ENCODE results near the gene GPR78.

DNA sequence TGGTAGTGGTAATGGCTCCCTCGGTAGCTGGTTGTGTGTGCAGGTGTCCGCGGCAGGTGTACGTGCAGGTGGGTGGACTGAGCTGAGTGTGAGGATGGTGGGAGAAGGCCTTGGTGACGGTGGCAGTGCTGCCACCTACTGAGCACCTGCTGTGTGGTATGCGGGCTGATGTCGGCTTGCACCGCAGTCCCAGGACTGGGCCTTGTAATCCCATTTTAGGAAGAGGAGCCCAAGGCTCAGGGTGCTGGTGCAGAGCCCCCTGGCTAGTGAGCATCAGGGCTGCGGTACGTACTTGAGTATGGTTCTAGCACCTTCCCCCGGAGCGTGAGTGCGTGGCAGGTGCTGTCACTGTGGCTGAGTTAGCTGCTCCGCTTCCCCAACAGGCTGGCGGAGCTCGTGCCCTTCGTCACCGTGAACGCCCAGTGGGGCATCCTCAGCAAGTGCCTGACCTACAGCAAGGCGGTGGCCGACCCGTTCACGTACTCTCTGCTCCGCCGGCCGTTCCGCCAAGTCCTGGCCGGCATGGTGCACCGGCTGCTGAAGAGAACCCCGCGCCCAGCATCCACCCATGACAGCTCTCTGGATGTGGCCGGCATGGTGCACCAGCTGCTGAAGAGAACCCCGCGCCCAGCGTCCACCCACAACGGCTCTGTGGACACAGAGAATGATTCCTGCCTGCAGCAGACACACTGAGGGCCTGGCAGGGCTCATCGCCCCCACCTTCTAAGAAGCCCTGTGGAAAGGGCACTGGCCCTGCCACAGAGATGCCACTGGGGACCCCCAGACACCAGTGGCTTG is 6.7 kb downstream of the GPR78 start:
- TF ChIP-seq POLR2AphosphoS5 (IDR thresholded peaks at IDR 0.05; ENCODE audit: low read depth, low read length), result no peak
- no peak for TF ChIP-seq RAD21 (CRISPR knock-in tag; IDR thresholded peaks at IDR 0.05)
- peak; percentile 64 for TF ChIP-seq CTCF (CRISPR knock-in tag; IDR thresholded peaks at IDR 0.05)
- no peak for TF ChIP-seq TEAD2 (CRISPR knock-in tag; IDR thresholded peaks at IDR 0.05)
- no peak for TF ChIP-seq RFX5 (IDR thresholded peaks at IDR 0.05; ENCODE audit: low read depth, low read length)
- no peak for TF ChIP-seq NFYB (CRISPR knock-in tag; IDR thresholded peaks at IDR 0.05)
- TF ChIP-seq, protein P1, sequence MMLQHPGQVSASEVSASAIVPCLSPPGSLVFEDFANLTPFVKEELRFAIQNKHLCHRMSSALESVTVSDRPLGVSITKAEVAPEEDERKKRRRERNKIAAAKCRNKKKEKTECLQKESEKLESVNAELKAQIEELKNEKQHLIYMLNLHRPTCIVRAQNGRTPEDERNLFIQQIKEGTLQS (CRISPR knock-in tag; IDR thresholded peaks at IDR 0.05), result no peak
- no peak for TF ChIP-seq ELF4 (CRISPR knock-in tag; IDR thresholded peaks at IDR 0.05; ENCODE audit: borderline replicate concordance)
- TF ChIP-seq, protein P2, sequence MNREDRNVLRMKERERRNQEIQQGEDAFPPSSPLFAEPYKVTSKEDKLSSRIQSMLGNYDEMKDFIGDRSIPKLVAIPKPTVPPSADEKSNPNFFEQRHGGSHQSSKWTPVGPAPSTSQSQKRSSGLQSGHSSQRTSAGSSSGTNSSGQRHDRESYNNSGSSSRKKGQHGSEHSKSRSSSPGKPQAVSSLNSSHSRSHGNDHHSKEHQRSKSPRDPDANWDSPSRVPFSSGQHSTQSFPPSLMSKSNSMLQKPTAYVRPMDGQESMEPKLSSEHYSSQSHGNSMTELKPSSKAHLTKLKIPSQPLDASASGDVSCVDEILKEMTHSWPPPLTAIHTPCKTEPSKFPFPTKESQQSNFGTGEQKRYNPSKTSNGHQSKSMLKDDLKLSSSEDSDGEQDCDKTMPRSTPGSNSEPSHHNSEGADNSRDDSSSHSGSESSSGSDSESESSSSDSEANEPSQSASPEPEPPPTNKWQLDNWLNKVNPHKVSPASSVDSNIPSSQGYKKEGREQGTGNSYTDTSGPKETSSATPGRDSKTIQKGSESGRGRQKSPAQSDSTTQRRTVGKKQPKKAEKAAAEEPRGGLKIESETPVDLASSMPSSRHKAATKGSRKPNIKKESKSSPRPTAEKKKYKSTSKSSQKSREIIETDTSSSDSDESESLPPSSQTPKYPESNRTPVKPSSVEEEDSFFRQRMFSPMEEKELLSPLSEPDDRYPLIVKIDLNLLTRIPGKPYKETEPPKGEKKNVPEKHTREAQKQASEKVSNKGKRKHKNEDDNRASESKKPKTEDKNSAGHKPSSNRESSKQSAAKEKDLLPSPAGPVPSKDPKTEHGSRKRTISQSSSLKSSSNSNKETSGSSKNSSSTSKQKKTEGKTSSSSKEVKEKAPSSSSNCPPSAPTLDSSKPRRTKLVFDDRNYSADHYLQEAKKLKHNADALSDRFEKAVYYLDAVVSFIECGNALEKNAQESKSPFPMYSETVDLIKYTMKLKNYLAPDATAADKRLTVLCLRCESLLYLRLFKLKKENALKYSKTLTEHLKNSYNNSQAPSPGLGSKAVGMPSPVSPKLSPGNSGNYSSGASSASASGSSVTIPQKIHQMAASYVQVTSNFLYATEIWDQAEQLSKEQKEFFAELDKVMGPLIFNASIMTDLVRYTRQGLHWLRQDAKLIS (CRISPR knock-in tag; IDR thresholded peaks at IDR 0.05), result no peak
